HG03571 (cell line): Measurements from ENCODE around the gene CUL4B.
"Not testable (repeated sequence)": the region's sequence is repeated elsewhere in the genome, so short reads cannot be mapped to it uniquely, and the experiment has no call there.

Source experiments
- ATAC-seq: cut with Tn5 transposase; IDR thresholded peaks from one replicate; pipeline ENCODE4 v1.9.1; 2021; ENCODE audit not compliant: unreplicated experiment

CUL4B gene

GRCh38 chrX:120560842-120561633 is at the start of gene CUL4B:
Gene CUL4B, minus strand, starts transcription at chrX:120560962. Its CDS starts 324 bp downstream, at chrX:120560638.
- peak; percentile 78 for ATAC-seq

GRCh38 chrX:120604361-120604782 is 43.6 kb upstream of the CUL4B start:
- ATAC-seq = peak; percentile 62

- peak; percentile 93 for ATAC-seq
Observed at GRCh38 chrX:120603707-120604360, 43.1 kb upstream of the CUL4B start, which contains the start of gene MCTS1. Gene MCTS1, plus strand, starts transcription at chrX:120604101. Its CDS starts 136 bp downstream, at chrX:120604237.

GRCh38 chrX:120585702-120586101 is 24.9 kb upstream of the CUL4B start:
- no peak for ATAC-seq

GRCh38 chrX:120575379-120576114 is 14.8 kb upstream of the CUL4B start:
- no peak for ATAC-seq

- ATAC-seq = not testable (repeated sequence)
Observed at GRCh38 chrX:120573806-120574205, 13.0 kb upstream of the CUL4B start.

GRCh38 chrX:120570011-120570600 is 9.3 kb upstream of the CUL4B start:
- no peak for ATAC-seq

GRCh38 chrX:120568609-120569008 is 7.8 kb upstream of the CUL4B start:
- ATAC-seq = no peak

- ATAC-seq = no peak
Observed at GRCh38 chrX:120568035-120568434, 7.3 kb upstream of the CUL4B start.

GRCh38 chrX:120566817-120567216 is 6.1 kb upstream of the CUL4B start:
- ATAC-seq = no peak

GRCh38 chrX:120564925-120565324 is 4.2 kb upstream of the CUL4B start:
- ATAC-seq = no peak

GRCh38 chrX:120562569-120562926 is 1.8 kb upstream of the CUL4B start:
- no peak for ATAC-seq

GRCh38 chrX:120561634-120562568 is 1.1 kb upstream of the CUL4B start:
- ATAC-seq = peak; percentile 9

GRCh38 chrX:120560405-120560841 is 339 bp downstream of the CUL4B start:
- ATAC-seq = peak; percentile 34

- ATAC-seq = no peak
Observed at GRCh38 chrX:120559804-120560203, 958 bp downstream of the CUL4B start.

- ATAC-seq = no peak
Observed at GRCh38 chrX:120556251-120556650, 4.5 kb downstream of the CUL4B start.

GRCh38 chrX:120549483-120550452 is 11.0 kb downstream of the CUL4B start:
- ATAC-seq = no peak

- ATAC-seq = no peak
Observed at GRCh38 chrX:120536061-120536460, 24.7 kb downstream of the CUL4B start.
